H9 (cell line): Measurements from ENCODE around the gene TUBA3E. TPM values are rescaled to one million over a fixed set of nuclear protein-coding genes. Genes with fewer than 3 reads are reported as not detected.
"Not testable (repeated sequence)": the region's sequence is repeated elsewhere in the genome, so short reads cannot be mapped to it uniquely, and the experiment has no call there.

Experiments used
- DNase-seq: peaks from one replicate; pipeline ENCODE4 v3.0.0-alpha.2; 2017
- H2AFZ ChIP-seq: one replicate; pipeline ENCODE4 v1.6.1; 2013; ENCODE audit warnings: mild to moderate bottlenecking, low read length, control low read depth, moderate library complexity
- H2AK5ac ChIP-seq: 2 replicates; pipeline ENCODE4 v1.6.1; 2013; ENCODE audit warnings: low read length, control low read depth, mixed read lengths; ENCODE audit not compliant: insufficient read length
- H2BK120ac ChIP-seq: one replicate; pipeline ENCODE4 v1.6.1; 2013; ENCODE audit warnings: low read depth, mild to moderate bottlenecking, low read length, control low read depth, inconsistent platforms; ENCODE audit not compliant: poor library complexity, severe bottlenecking
- H2BK12ac ChIP-seq: 2 replicates; pipeline ENCODE4 v1.6.1; 2013; ENCODE audit warnings: low read length, control low read depth, mixed read lengths, low read depth; ENCODE audit not compliant: insufficient read length
- H2BK15ac ChIP-seq: 2 replicates; pipeline ENCODE4 v1.6.1; 2013; ENCODE audit warnings: low read depth, low read length, control low read depth
- H2BK20ac ChIP-seq: one replicate; pipeline ENCODE4 v1.6.1; 2013; ENCODE audit warnings: low read depth, mild to moderate bottlenecking, low read length, control low read depth, inconsistent platforms; ENCODE audit not compliant: poor library complexity, severe bottlenecking
- H2BK5ac ChIP-seq: 2 replicates; pipeline ENCODE4 v1.6.1; 2013; ENCODE audit warnings: low read length, control low read depth, mixed read lengths; ENCODE audit not compliant: insufficient read length
- H3K14ac ChIP-seq: 2 replicates; pipeline ENCODE4 v1.6.1; 2013; ENCODE audit warnings: low read length, control low read depth; ENCODE audit not compliant: insufficient read depth
- H3K18ac ChIP-seq: 2 replicates; pipeline ENCODE4 v1.6.1; 2013; ENCODE audit warnings: low read depth, mild to moderate bottlenecking, mixed read lengths, low read length, control low read depth; ENCODE audit not compliant: insufficient read length
- H3K23ac ChIP-seq: 2 replicates; pipeline ENCODE4 v1.6.1; 2013; ENCODE audit warnings: low read length, control low read depth, mixed read lengths, low read depth; ENCODE audit not compliant: insufficient read length
- H3K23me2 ChIP-seq: 2 replicates; pipeline ENCODE4 v1.6.1; 2013; ENCODE audit warnings: low read depth, mild to moderate bottlenecking, mixed read lengths, low read length, control low read depth; ENCODE audit not compliant: insufficient read length, poor library complexity, severe bottlenecking
- H3K27ac ChIP-seq: 2 replicates; pipeline ENCODE4 v1.5.1; 2013; ENCODE audit warnings: low read length, control low read depth, mixed read lengths, low read depth; ENCODE audit not compliant: insufficient read length
- H3K27me3 ChIP-seq: 2 replicates; pipeline ENCODE4 v1.6.1; 2013; ENCODE audit warnings: low read length, control low read depth, inconsistent platforms; ENCODE audit not compliant: insufficient read depth
- H3K4ac ChIP-seq: 2 replicates; pipeline ENCODE4 v1.6.1; 2013; ENCODE audit warnings: low read depth, mild to moderate bottlenecking, control low read depth, inconsistent platforms, low read length, moderate library complexity
- H3K4me1 ChIP-seq: 2 replicates; pipeline ENCODE4 v1.6.1; 2013; ENCODE audit warnings: low read length, control low read depth, inconsistent platforms; ENCODE audit not compliant: insufficient read depth
- H3K4me2 ChIP-seq: 2 replicates; pipeline ENCODE4 v1.6.1; 2013; ENCODE audit warnings: low read length, control low read depth, mixed read lengths; ENCODE audit not compliant: insufficient read length, insufficient read depth
- H3K56ac ChIP-seq: 2 replicates; pipeline ENCODE4 v1.6.1; 2013; ENCODE audit warnings: low read depth, mild to moderate bottlenecking, mixed read lengths, low read length, control low read depth; ENCODE audit not compliant: insufficient read length
- H3K79me1 ChIP-seq: 2 replicates; pipeline ENCODE4 v1.6.1; 2013; ENCODE audit warnings: low read depth, mild to moderate bottlenecking, moderate library complexity, low read length, control low read depth, inconsistent platforms; ENCODE audit not compliant: insufficient read depth, poor library complexity, severe bottlenecking
- H3K79me2 ChIP-seq: 2 replicates; pipeline ENCODE4 v1.6.1; 2013; ENCODE audit warnings: low read length, control low read depth, inconsistent platforms; ENCODE audit not compliant: insufficient read depth
- H3K9ac ChIP-seq: 2 replicates; pipeline ENCODE4 v1.6.1; 2013; ENCODE audit warnings: low read length, control low read depth, mixed read lengths; ENCODE audit not compliant: insufficient read length; ENCODE audit errors: extremely low read depth
- H3K9me3 ChIP-seq: one replicate; pipeline ENCODE4 v1.6.1; 2013; ENCODE audit warnings: low read depth, low read length, inconsistent platforms; ENCODE audit not compliant: control insufficient read depth
- H3T11ph ChIP-seq: one replicate; pipeline ENCODE4 v1.6.1; 2013; ENCODE audit warnings: mild to moderate bottlenecking, low read length, control low read depth, inconsistent platforms
- H4K20me1 ChIP-seq: one replicate; pipeline ENCODE4 v1.6.1; 2013; ENCODE audit not compliant: control insufficient read depth, insufficient read length, insufficient read depth
- H4K5ac ChIP-seq: 2 replicates; pipeline ENCODE4 v1.6.1; 2013; ENCODE audit warnings: low read depth, mild to moderate bottlenecking, mixed read lengths, low read length, control low read depth; ENCODE audit not compliant: insufficient read length
- H4K8ac ChIP-seq: replicated peaks from 2 replicates; pipeline ENCODE4 v1.6.1; 2013; ENCODE audit warnings: low read length, control low read depth, mixed read lengths, low read depth; ENCODE audit not compliant: insufficient read length
- H4K91ac ChIP-seq: 2 replicates; pipeline ENCODE4 v1.6.1; 2013; ENCODE audit warnings: low read depth, mild to moderate bottlenecking, moderate library complexity, mixed read lengths, low read length, control low read depth; ENCODE audit not compliant: insufficient read length
- H3K27ac Mint-ChIP-seq, 3 experiments: 2 replicates in 2 of 3; 3 replicates in 1 of 3; pipeline ENCODE4 v1.8.0; 2020 to 2021; ENCODE audit warnings: mixed read lengths in 3 of 3, mild to moderate bottlenecking in 1 of 3, moderate library complexity in 1 of 3
- H3K27me3 Mint-ChIP-seq: 2 replicates; pipeline ENCODE4 v1.8.0; 2021; ENCODE audit warnings: low read depth, mild to moderate bottlenecking, moderate library complexity, mixed read lengths
- H3K36me3 Mint-ChIP-seq, 3 experiments: 2 replicates in 2 of 3; 3 replicates in 1 of 3; pipeline ENCODE4 v1.8.0; 2020 to 2021; ENCODE audit warnings: low read depth in 3 of 3, mixed read lengths in 3 of 3; ENCODE audit not compliant: insufficient read depth in 1 of 3
- H3K4me1 Mint-ChIP-seq, 2 experiments: 2 replicates each; pipeline ENCODE4 v1.8.0; 2020; ENCODE audit warnings: mixed read lengths in 2 of 2
- H3K4me3 Mint-ChIP-seq, 2 experiments: 2 replicates in 1 of 2; 3 replicates in 1 of 2; pipeline ENCODE4 v1.8.0; 2020 to 2021; ENCODE audit warnings: mild to moderate bottlenecking in 2 of 2, mixed read lengths in 2 of 2, moderate library complexity in 1 of 2
- H3K9me3 Mint-ChIP-seq, 2 experiments: 2 replicates in 1 of 2; 3 replicates in 1 of 2; pipeline ENCODE4 v1.8.0; 2020; ENCODE audit warnings: mild to moderate bottlenecking in 2 of 2, mixed read lengths in 2 of 2, moderate library complexity in 1 of 2
- WGBS: extraction: QIAGEN DNeasy Blood & Tissue Kit; methylation state at CpG from one replicate; pipeline ENCODE4 v1.1.7; 2013; ENCODE audit warnings: missing lambda C conversion rate, low lambda C conversion rate, mixed read lengths; ENCODE audit not compliant: insufficient read length; ENCODE audit errors: extremely low coverage; 5-methylcytosine and 5-hydroxymethylcytosine counted together
- total RNA-seq: library from RNA; stranded (reverse); gene quantifications from 2 replicates; pipeline ENCODE4 v1.2.1, GENCODE V29; 2021

Gene TUBA3E
- total RNA-seq, 1 experiment from 2014 or later: 0.26 TPM

DNA sequence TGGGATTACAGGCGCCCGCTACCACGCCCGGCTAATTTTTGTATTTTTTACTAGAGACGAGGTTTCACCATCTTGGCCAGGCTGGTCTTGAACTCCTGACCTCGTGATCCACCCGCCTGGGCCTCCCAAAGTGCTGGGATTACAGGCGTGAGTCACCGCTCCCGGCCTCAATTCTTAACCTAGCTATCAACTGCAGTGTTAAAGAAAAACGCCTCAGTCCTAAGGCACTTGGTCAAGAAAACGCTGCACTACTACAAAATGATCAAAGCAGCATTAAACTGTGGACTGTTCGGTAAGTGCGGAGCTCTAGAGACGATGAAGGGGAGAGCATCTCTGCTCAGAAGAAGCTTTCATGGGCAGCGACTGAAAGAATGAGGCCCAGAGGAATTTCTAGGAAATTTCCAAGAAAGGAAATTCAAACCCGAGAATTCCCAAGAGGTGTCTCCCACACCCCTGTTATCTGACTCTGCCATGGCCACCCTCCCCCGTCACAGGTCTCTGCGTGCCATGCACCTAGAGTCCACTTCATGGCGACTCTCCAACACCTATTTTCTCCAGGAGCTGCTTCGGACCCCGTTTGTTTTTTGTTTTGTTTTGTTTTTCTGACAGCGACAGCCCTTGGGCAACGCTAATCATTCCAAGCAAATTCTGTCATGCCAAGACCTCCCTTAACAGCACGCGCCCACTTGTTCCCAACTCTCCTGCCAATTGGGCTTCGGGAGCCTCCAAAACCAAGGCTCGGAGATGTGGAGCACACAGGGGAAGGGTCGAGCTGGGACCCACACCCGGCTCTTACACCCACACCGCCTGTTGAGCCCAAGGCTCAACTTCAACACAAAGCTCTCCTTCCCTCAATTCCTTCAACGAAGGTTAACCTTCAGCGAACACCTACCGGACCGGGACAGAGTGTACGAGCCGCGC, 17.6 kb downstream of the TUBA3E start:
- H3K23me2 ChIP-seq, H2AK5ac ChIP-seq, H2AFZ ChIP-seq, H2BK5ac ChIP-seq, H3K79me1 ChIP-seq, H3K27me3 Mint-ChIP-seq, H2BK120ac ChIP-seq, H3K9me3 ChIP-seq, H4K8ac ChIP-seq, H3T11ph ChIP-seq, H3K56ac ChIP-seq, H3K27ac ChIP-seq, H3K27me3 ChIP-seq, H3K23ac ChIP-seq, H4K5ac ChIP-seq, H3K9me3 Mint-ChIP-seq, H4K20me1 ChIP-seq, DNase-seq, H2BK12ac ChIP-seq, H2BK15ac ChIP-seq, H3K4me1 ChIP-seq, H2BK20ac ChIP-seq: not testable (repeated sequence)
- H3K79me2 ChIP-seq: peaks cover 28% of the 10 kb centered on the region; the same call in 1 of the 2 replicates
- peak overlapping the region; percentile 55 for H3K18ac ChIP-seq
- H3K27ac Mint-ChIP-seq: peak overlapping the region; percentile 96 to 98 (median 98)
- 0 out of 2 replicates have a peak overlapping the region, but pooled peaks have one; percentile 42 for H3K4ac ChIP-seq
- H3K9ac ChIP-seq: peak overlapping the region; percentile 97
- peak overlapping the region; percentile 90 for H3K14ac ChIP-seq
- H4K91ac ChIP-seq: peak overlapping the region; percentile 49
- H3K4me1 Mint-ChIP-seq: peaks cover 4 to 13% of the 10 kb centered on the region in 2 experiments; a peak in 3 of 4 replicates
- peak overlapping the region; percentile 97 to 99 for H3K4me3 Mint-ChIP-seq
- H3K36me3 Mint-ChIP-seq: peaks cover 8 to 21% (median 15%) of the 10 kb centered on the region in 3 experiments; a peak in 6 of 7 replicates
- H3K4me2 ChIP-seq: peak overlapping the region; percentile 70
- WGBS: no CpG with 5 or more reads among the region's 38 CpGs

DNA sequence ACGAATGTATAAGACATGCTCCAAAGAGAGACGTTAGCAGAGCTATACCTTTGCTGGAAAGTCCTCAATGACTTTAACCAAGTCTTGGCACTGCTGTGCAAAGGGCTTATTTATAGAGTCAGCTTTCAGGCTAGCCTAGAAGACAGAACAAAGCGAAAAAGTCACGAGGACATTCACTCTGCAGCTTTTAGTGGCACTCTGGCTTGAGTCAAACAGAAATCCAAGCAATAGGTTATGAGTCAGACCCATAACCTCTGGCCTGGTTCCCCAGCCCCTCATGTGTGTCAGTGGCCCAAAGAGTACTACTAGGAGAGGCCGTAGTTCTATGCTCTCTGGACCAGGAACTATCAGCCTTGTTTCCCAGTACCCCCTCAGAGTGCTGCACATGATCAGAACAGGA, 23.4 kb downstream of the TUBA3E start:
- H3K27ac Mint-ChIP-seq, H2AK5ac ChIP-seq, H2BK20ac ChIP-seq, DNase-seq, H3K27ac ChIP-seq, H2BK5ac ChIP-seq, H3K23me2 ChIP-seq, H2AFZ ChIP-seq, H3K9me3 ChIP-seq, H2BK120ac ChIP-seq, H2BK15ac ChIP-seq, H3K56ac ChIP-seq, H3K9me3 Mint-ChIP-seq, H3K79me1 ChIP-seq, H3K9ac ChIP-seq, H4K91ac ChIP-seq, H3K4me1 ChIP-seq, H2BK12ac ChIP-seq, H3K4me1 Mint-ChIP-seq, H4K20me1 ChIP-seq, H3K18ac ChIP-seq, H4K8ac ChIP-seq, H3K4me3 Mint-ChIP-seq, H3K27me3 Mint-ChIP-seq, H3K4me2 ChIP-seq, H3K14ac ChIP-seq, H3T11ph ChIP-seq, H3K4ac ChIP-seq, H3K27me3 ChIP-seq, H4K5ac ChIP-seq, H3K23ac ChIP-seq: not testable (repeated sequence)
- H3K36me3 Mint-ChIP-seq: peaks cover 22 to 61% (median 45%) of the 10 kb centered on the region in 3 experiments; a peak in 6 of 7 replicates
- H3K79me2 ChIP-seq: peaks cover 17% of the 10 kb centered on the region; the same call in 1 of the 2 replicates
- no CpG with 5 or more reads among the region's 5 CpGs for WGBS
